Measurements from ENCODE around the gene HIVEP3. TPM values are rescaled to one million over a fixed set of nuclear protein-coding genes. Genes with fewer than 3 reads are reported as not detected.

The HIVEP3 gene
- total RNA-seq, 1 donor from 2014 or later, result 0.37 TPM

- Histone ChIP-seq H3K9me3 (ENCODE audit: low read depth) (no peaks in the 10 kb centered on the region), H2AFZ (replicated peaks) (no peak overlapping the region), H3K27me3 (no peaks in the 10 kb centered on the region), H3K36me3 (no peaks in the 10 kb centered on the region), H3K4me1 (peaks cover 6% of the 10 kb centered on the region), H3K9ac (no peak overlapping the region), H3K4me2 (no peak overlapping the region), H3K4me3 (no peak overlapping the region), H3K79me2 (ENCODE audit: low read depth) (no peaks in the 10 kb centered on the region), H4K20me1 (ENCODE audit: low read depth) (no peaks in the 10 kb centered on the region), H3K27ac (no peak overlapping the region), H3F3A (ENCODE audit: low read depth) (peaks cover 3% of the 10 kb centered on the region)
- Mint-ChIP-seq H3K27ac (no peak overlapping the region), H3K4me1 (peaks cover 24% of the 10 kb centered on the region), H3K36me3 (peaks cover 3% of the 10 kb centered on the region), H3K4me3 (no peak overlapping the region), H3K9me3 (no peaks in the 10 kb centered on the region), H3K27me3 (ENCODE audit: insufficient read depth, low read depth) (peaks cover 4% of the 10 kb centered on the region)
- TF ChIP-seq EZH2phosphoT487 (IDR thresholded peaks at IDR 0.05) (no peak), CTCF (IDR thresholded peaks at IDR 0.05) (no peak), EZH2 (IDR thresholded peaks at IDR 0.05) (no peak)
- no peak for DNase-seq (ENCODE audit: low spot score)
Observed at GRCh38 chr1:41509270-41509671, 409.5 kb downstream of the HIVEP3 start.

GRCh38 chr1:41508290-41508689, 410.4 kb downstream of the HIVEP3 start:
- Histone ChIP-seq H3K4me1 (peaks cover 6% of the 10 kb centered on the region), H3K36me3 (no peaks in the 10 kb centered on the region), H3K79me2 (ENCODE audit: low read depth) (no peaks in the 10 kb centered on the region), H3K4me3 (no peak overlapping the region), H3K27ac (no peak overlapping the region), H3F3A (ENCODE audit: low read depth) (peaks cover 3% of the 10 kb centered on the region), H3K9ac (no peak overlapping the region), H3K27me3 (no peaks in the 10 kb centered on the region), H4K20me1 (ENCODE audit: low read depth) (no peaks in the 10 kb centered on the region), H3K9me3 (ENCODE audit: low read depth) (no peaks in the 10 kb centered on the region), H3K4me2 (no peak overlapping the region), H2AFZ (replicated peaks) (no peak overlapping the region)
- Mint-ChIP-seq H3K27ac (no peak overlapping the region), H3K36me3 (peaks cover 3% of the 10 kb centered on the region), H3K9me3 (no peaks in the 10 kb centered on the region), H3K4me1 (peaks cover 31% of the 10 kb centered on the region), H3K4me3 (no peak overlapping the region), H3K27me3 (ENCODE audit: insufficient read depth, low read depth) (peaks cover 4% of the 10 kb centered on the region)
- DNase-seq (ENCODE audit: low spot score), result no peak
- TF ChIP-seq EZH2 (IDR thresholded peaks at IDR 0.05) (no peak), EZH2phosphoT487 (IDR thresholded peaks at IDR 0.05) (no peak), CTCF (IDR thresholded peaks at IDR 0.05) (no peak)

GRCh38 chr1:41507836-41508235, 410.9 kb downstream of the HIVEP3 start:
- Histone ChIP-seq H3K27ac (no peak overlapping the region), H3K9me3 (ENCODE audit: low read depth) (no peaks in the 10 kb centered on the region), H3K4me2 (no peak overlapping the region), H3K4me1 (peaks cover 6% of the 10 kb centered on the region), H2AFZ (replicated peaks) (peak overlapping the region; percentile 82), H3F3A (ENCODE audit: low read depth) (peaks cover 3% of the 10 kb centered on the region), H3K9ac (no peak overlapping the region), H3K4me3 (no peak overlapping the region), H4K20me1 (ENCODE audit: low read depth) (no peaks in the 10 kb centered on the region), H3K79me2 (ENCODE audit: low read depth) (no peaks in the 10 kb centered on the region), H3K36me3 (no peaks in the 10 kb centered on the region), H3K27me3 (no peaks in the 10 kb centered on the region)
- peaks cover 3% of the 10 kb centered on the region for H3K36me3 Mint-ChIP-seq
- no peak for DNase-seq (ENCODE audit: low spot score)
- H3K4me1 Mint-ChIP-seq, result peaks cover 32% of the 10 kb centered on the region
- H3K4me3 Mint-ChIP-seq, result no peak overlapping the region
- no peaks in the 10 kb centered on the region for H3K9me3 Mint-ChIP-seq
- TF ChIP-seq EZH2 (IDR thresholded peaks at IDR 0.05) (no peak), EZH2phosphoT487 (IDR thresholded peaks at IDR 0.05) (no peak), CTCF (IDR thresholded peaks at IDR 0.05) (no peak)
- peaks cover 4% of the 10 kb centered on the region for H3K27me3 Mint-ChIP-seq (ENCODE audit: insufficient read depth, low read depth)
- H3K27ac Mint-ChIP-seq, result peak overlapping the region; percentile 38
